IMR-90 (cell line): ENCODE results near the gene WNT7A. TPM values are rescaled to one million over a fixed set of nuclear protein-coding genes. Genes with fewer than 3 reads are reported as not detected.

Experiments used
- ATAC-seq: fragments of 200-7000 bp; cut with Tn5 transposase; 2 replicates; pipeline ENCODE4 v1.9.1; 2020; ENCODE audit warnings: low read depth, mild to moderate bottlenecking, moderate library complexity
- BruUV-seq: library from RNA; stranded (reverse); fragments of 400-500 nt; replicated peaks from 2 replicates; lab custom pipeline; 2021; lab: Mats Ljungman, UMichigan
- CTCF ChIA-PET: fragments of 300-600 bp; formaldehyde crosslinking; extraction: SDS; loops from one replicate; lab custom pipeline; 2021; ENCODE audit warnings: antibody characterized with exemption; lab: Yijun Ruan, JAX
- POLR2A ChIA-PET: fragments of 300-600 bp; sonication (Branson Sonifier 250); formaldehyde crosslinking; loops from one replicate; lab custom pipeline; 2022; ENCODE audit warnings: antibody characterized with exemption; ENCODE audit not compliant: unreplicated experiment; lab: Charles Lee
- DNase-seq: peaks from one replicate; pipeline ENCODE4 v3.0.0; 2013
- H2AFZ ChIP-seq: replicated peaks from 2 replicates; pipeline ENCODE3; 2013; ENCODE audit warnings: low read length, mild to moderate bottlenecking; ENCODE audit not compliant: poor library complexity
- H2AK5ac ChIP-seq: 2 replicates; pipeline ENCODE4 v1.6.1; 2013; ENCODE audit warnings: low read depth, low read length, inconsistent platforms
- H2AK9ac ChIP-seq: replicated peaks from 2 replicates; pipeline ENCODE3; 2013; ENCODE audit warnings: mild to moderate bottlenecking, low read depth, low read length, moderate library complexity; ENCODE audit not compliant: poor library complexity
- H2BK120ac ChIP-seq: 2 replicates; pipeline ENCODE4 v1.6.1; 2013; ENCODE audit warnings: low read depth, low read length, inconsistent platforms
- H2BK15ac ChIP-seq: 3 replicates; pipeline ENCODE4 v1.6.1; 2013; ENCODE audit warnings: low read depth, low read length, inconsistent platforms
- H2BK20ac ChIP-seq: 2 replicates; pipeline ENCODE4 v1.6.1; 2013; ENCODE audit warnings: low read depth, mild to moderate bottlenecking, inconsistent platforms, low read length, moderate library complexity
- H2BK5ac ChIP-seq: 2 replicates; pipeline ENCODE4 v1.6.1; 2013; ENCODE audit warnings: mild to moderate bottlenecking, low read depth, low read length, inconsistent platforms; ENCODE audit not compliant: poor library complexity, severe bottlenecking
- H3K14ac ChIP-seq: replicated peaks from 2 replicates; pipeline ENCODE4 v1.6.1; 2013; ENCODE audit warnings: low read depth, low read length, inconsistent platforms
- H3K18ac ChIP-seq: 2 replicates; pipeline ENCODE4 v1.6.1; 2013; ENCODE audit warnings: low read depth, low read length, control low read depth
- H3K23ac ChIP-seq: 2 replicates; pipeline ENCODE4 v1.6.1; 2013; ENCODE audit warnings: low read depth, low read length, inconsistent platforms
- H3K27ac ChIP-seq: 2 replicates; pipeline ENCODE4 v1.5.1; 2013; ENCODE audit warnings: mild to moderate bottlenecking, control low read depth, low read length; ENCODE audit not compliant: insufficient read depth
- H3K27me3 ChIP-seq: 2 replicates; pipeline ENCODE4 v1.6.1; 2013; ENCODE audit warnings: low read length; ENCODE audit not compliant: control insufficient read depth, insufficient read depth
- H3K36me3 ChIP-seq: 2 replicates; pipeline ENCODE4 v1.6.1; 2013; ENCODE audit warnings: low read length, mixed read lengths; ENCODE audit not compliant: control insufficient read depth, insufficient read depth
- H3K4ac ChIP-seq: 2 replicates; pipeline ENCODE4 v1.6.1; 2013; ENCODE audit warnings: low read depth, low read length, inconsistent platforms
- H3K4me1 ChIP-seq: 2 replicates; pipeline ENCODE4 v1.6.1; 2013; ENCODE audit warnings: low read length, mixed read lengths; ENCODE audit not compliant: control insufficient read depth, insufficient read depth
- H3K4me2 ChIP-seq: 2 replicates; pipeline ENCODE4 v1.6.1; 2013; ENCODE audit warnings: low read depth, mild to moderate bottlenecking, control low read depth, low read length, moderate library complexity
- H3K4me3 ChIP-seq: 2 replicates; pipeline ENCODE4 v1.5.1; 2013; ENCODE audit warnings: low read depth, mild to moderate bottlenecking, control low read depth, low read length, moderate library complexity; ENCODE audit not compliant: insufficient read depth
- H3K56ac ChIP-seq: 2 replicates; pipeline ENCODE4 v1.6.1; 2013; ENCODE audit warnings: low read length, inconsistent platforms; ENCODE audit not compliant: insufficient read depth; ENCODE audit errors: extremely low read depth
- H3K79me1 ChIP-seq, 2 experiments: 2 replicates each; pipeline ENCODE4 v1.6.1; 2013; ENCODE audit warnings: low read length in 2 of 2, inconsistent platforms in 1 of 2, low read depth in 1 of 2
- H3K9ac ChIP-seq: 2 replicates; pipeline ENCODE4 v1.6.1; 2013; ENCODE audit warnings: low read depth, low read length, control low read depth
- H3K9me1 ChIP-seq: 2 replicates; pipeline ENCODE4 v1.6.1; 2013; ENCODE audit warnings: low read length, inconsistent platforms; ENCODE audit not compliant: insufficient read depth
- H3K9me3 ChIP-seq: 2 replicates; pipeline ENCODE4 v1.6.1; 2013; ENCODE audit warnings: low read length; ENCODE audit not compliant: control insufficient read depth, insufficient read depth
- H4K20me1 ChIP-seq: 2 replicates; pipeline ENCODE4 v1.6.1; 2013; ENCODE audit warnings: low read length, inconsistent platforms; ENCODE audit not compliant: insufficient read depth
- H4K5ac ChIP-seq: 2 replicates; pipeline ENCODE4 v1.6.1; 2013; ENCODE audit warnings: mild to moderate bottlenecking, low read depth, low read length, control low read depth
- H4K8ac ChIP-seq, 2 experiments: 2 replicates each; pipeline ENCODE4 v1.6.1; 2013; ENCODE audit warnings: low read depth in 2 of 2, low read length in 2 of 2, control low read depth in 1 of 2, inconsistent platforms in 1 of 2
- H4K91ac ChIP-seq: 2 replicates; pipeline ENCODE4 v1.6.1; 2013; ENCODE audit warnings: low read depth, low read length, inconsistent platforms; ENCODE audit not compliant: insufficient read depth
- BHLHE40 ChIP-seq: fragments of 150-350 bp; IDR thresholded peaks from 2 replicates; pipeline ENCODE4 v1.6.1; 2016; ENCODE audit warnings: mild to moderate bottlenecking, low read depth, low read length
- CEBPB ChIP-seq: IDR thresholded peaks from 2 replicates; pipeline ENCODE4 v1.6.1; 2012; ENCODE audit warnings: low read depth, low read length, improper control_type of control experiment
- CHD1 ChIP-seq: IDR thresholded peaks from 2 replicates; pipeline ENCODE4 v1.6.1; 2012; ENCODE audit warnings: low read depth, low read length, improper control_type of control experiment
- CTCF ChIP-seq: conservative IDR thresholded peaks from 2 replicates; pipeline ENCODE4 v1.5.1; 2012; ENCODE audit warnings: mild to moderate bottlenecking, low read depth, low read length, improper control_type of control experiment
- ELK1 ChIP-seq: fragments of 150-350 bp; IDR thresholded peaks from 2 replicates; pipeline ENCODE4 v1.6.1; 2016; ENCODE audit warnings: low read depth, mild to moderate bottlenecking, low read length, moderate library complexity, borderline replicate concordance
- FOS ChIP-seq: fragments of 150-350 bp; IDR thresholded peaks from 2 replicates; pipeline ENCODE4 v1.6.1; 2016; ENCODE audit warnings: low read depth, low read length
- MAFK ChIP-seq: IDR thresholded peaks from 2 replicates; pipeline ENCODE4 v1.6.1; 2012; ENCODE audit warnings: low read depth, low read length, improper control_type of control experiment
- MAZ ChIP-seq: IDR thresholded peaks from 2 replicates; pipeline ENCODE4 v1.6.1; 2012; ENCODE audit warnings: low read depth, mild to moderate bottlenecking, low read length, improper control_type of control experiment, moderate library complexity, borderline replicate concordance
- MXI1 ChIP-seq: IDR thresholded peaks from 2 replicates; pipeline ENCODE4 v1.6.1; 2012; ENCODE audit warnings: low read depth, mild to moderate bottlenecking, low read length, moderate library complexity, borderline replicate concordance
- NFE2L2 ChIP-seq: fragments of 150-350 bp; IDR thresholded peaks from 2 replicates; pipeline ENCODE4 v1.6.1; 2016; ENCODE audit warnings: low read depth, mild to moderate bottlenecking, low read length
- POLR2A ChIP-seq: IDR thresholded peaks from 2 replicates; pipeline ENCODE4 v1.6.1; 2012; ENCODE audit warnings: mild to moderate bottlenecking, low read depth, low read length
- RAD21 ChIP-seq: IDR thresholded peaks from 2 replicates; pipeline ENCODE4 v1.6.1; 2012; ENCODE audit warnings: low read length, improper control_type of control experiment
- RCOR1 ChIP-seq: IDR thresholded peaks from 2 replicates; pipeline ENCODE4 v1.6.1; 2012; ENCODE audit warnings: mild to moderate bottlenecking, low read length, improper control_type of control experiment; ENCODE audit not compliant: insufficient replicate concordance
- RFX5 ChIP-seq: IDR thresholded peaks from 2 replicates; pipeline ENCODE4 v1.8.0; 2012; ENCODE audit warnings: low read depth, mild to moderate bottlenecking, low read length, moderate library complexity
- SMC3 ChIP-seq: fragments of 150-350 bp; IDR thresholded peaks from 2 replicates; pipeline ENCODE4 v1.6.1; 2016; ENCODE audit warnings: low read depth, mild to moderate bottlenecking, antibody characterized with exemption, low read length, moderate library complexity
- WGBS, 2 experiments: methylation state at CpG; one replicate each; pipeline versions ENCODE4 v1.1.5 to v1.1.7; 2013; ENCODE audit warnings: missing lambda C conversion rate in 2 of 2; ENCODE audit not compliant: insufficient read length in 1 of 2; ENCODE audit errors: extremely low coverage in 2 of 2; 5-methylcytosine and 5-hydroxymethylcytosine counted together
- dilution Hi-C: fragments of 300-500 bp; cut with HindIII; formaldehyde crosslinking; loops from one replicate; pipeline ENCODE4 v1.14.3; 2018; ENCODE audit warnings: low sequenced_read_pairs; ENCODE audit not compliant: unreplicated experiment
- in situ Hi-C: fragments of 300-500 bp; cut with MboI; formaldehyde crosslinking; loops from 3 replicates; pipeline ENCODE4 v1.14.3; 2019; ENCODE audit warnings: low sequenced_read_pairs, inconsistent platforms, mixed read lengths
- intact Hi-C: fragments of 100-400 bp; cut with micrococcal nuclease; formaldehyde crosslinking; loops from 2 replicates; pipeline ENCODE4 v1.10.0; 2022
- polyA plus RNA-seq, 3 experiments: library from polyadenylated mRNA; depleted of rRNA; stranded (reverse); fragments of >200 nt; gene quantifications; 2 replicates each; pipeline ENCODE4 v1.2.3, GENCODE V29; 2012; ENCODE audit warnings: low replicate concordance in 1 of 3
- total RNA-seq: library from RNA; depleted of rRNA; stranded (reverse); fragments of >200 nt; gene quantifications from 2 replicates; pipeline ENCODE4 v1.2.3, GENCODE V29; 2012

Gene WNT7A
- total and polyA plus RNA-seq, 2 of the 4 experiments (the other 2 are of a cell fraction): not detected

GRCh38 chr3:13871791-13872190, 8.1 kb downstream of the WNT7A start:
- Histone ChIP-seq H3K79me1 (no peaks in the 10 kb centered on the region), H4K8ac (no peak overlapping the region), H3K14ac (no peak overlapping the region), H2BK120ac (no peak overlapping the region), H3K4me2 (no peak overlapping the region), H2AFZ (no peak overlapping the region), H3K4me1 (no peaks in the 10 kb centered on the region), H3K9ac (no peak overlapping the region), H3K27ac (no peak overlapping the region), H2BK5ac (no peak overlapping the region), H2AK9ac (no peak overlapping the region), H2AK5ac (no peak overlapping the region), H3K36me3 (no peaks in the 10 kb centered on the region), H3K9me3 (peaks cover 3% of the 10 kb centered on the region; the same call in 1 of the 2 replicates), H3K56ac (no peak overlapping the region), H2BK20ac (no peak overlapping the region), H2BK15ac (no peak overlapping the region), H3K27me3 (peaks cover 3% of the 10 kb centered on the region; the same call in 1 of the 2 replicates), H3K4ac (no peak overlapping the region), H4K5ac (no peak overlapping the region), H3K9me1 (no peaks in the 10 kb centered on the region), H3K4me3 (no peak overlapping the region), H3K18ac (no peak overlapping the region), H3K23ac (no peak overlapping the region), H4K20me1 (no peaks in the 10 kb centered on the region), H4K91ac (no peak overlapping the region)
- CTCF ChIA-PET: no interaction called here
- intact Hi-C loops: no loop called here
- dilution Hi-C loops: no loop called here
- TF ChIP-seq MAZ (no peak), BHLHE40 (no peak), RCOR1 (no peak), FOS (no peak), RAD21 (no peak), CTCF (no peak), ELK1 (no peak), POLR2A (no peak), SMC3 (no peak), CHD1 (no peak), RFX5 (no peak), MAFK (no peak), CEBPB (no peak), MXI1 (no peak), NFE2L2 (no peak)
- ATAC-seq (no peak), DNase-seq (no peak)
- BruUV-seq: no TSS peak
- POLR2A ChIA-PET: no interaction called here
- in situ Hi-C loops: no loop called here
- WGBS, 2 experiments: 11% methylated on average over 2 of the region's 4 CpGs; no CpG with 5 or more reads in 1 of the 2 experiments
